ENCODE measurements around the gene C1QL4.
"Not testable (repeated sequence)": the region's sequence is repeated elsewhere in the genome, so short reads cannot be mapped to it uniquely, and the experiment has no call there.

The C1QL4 gene

DNA sequence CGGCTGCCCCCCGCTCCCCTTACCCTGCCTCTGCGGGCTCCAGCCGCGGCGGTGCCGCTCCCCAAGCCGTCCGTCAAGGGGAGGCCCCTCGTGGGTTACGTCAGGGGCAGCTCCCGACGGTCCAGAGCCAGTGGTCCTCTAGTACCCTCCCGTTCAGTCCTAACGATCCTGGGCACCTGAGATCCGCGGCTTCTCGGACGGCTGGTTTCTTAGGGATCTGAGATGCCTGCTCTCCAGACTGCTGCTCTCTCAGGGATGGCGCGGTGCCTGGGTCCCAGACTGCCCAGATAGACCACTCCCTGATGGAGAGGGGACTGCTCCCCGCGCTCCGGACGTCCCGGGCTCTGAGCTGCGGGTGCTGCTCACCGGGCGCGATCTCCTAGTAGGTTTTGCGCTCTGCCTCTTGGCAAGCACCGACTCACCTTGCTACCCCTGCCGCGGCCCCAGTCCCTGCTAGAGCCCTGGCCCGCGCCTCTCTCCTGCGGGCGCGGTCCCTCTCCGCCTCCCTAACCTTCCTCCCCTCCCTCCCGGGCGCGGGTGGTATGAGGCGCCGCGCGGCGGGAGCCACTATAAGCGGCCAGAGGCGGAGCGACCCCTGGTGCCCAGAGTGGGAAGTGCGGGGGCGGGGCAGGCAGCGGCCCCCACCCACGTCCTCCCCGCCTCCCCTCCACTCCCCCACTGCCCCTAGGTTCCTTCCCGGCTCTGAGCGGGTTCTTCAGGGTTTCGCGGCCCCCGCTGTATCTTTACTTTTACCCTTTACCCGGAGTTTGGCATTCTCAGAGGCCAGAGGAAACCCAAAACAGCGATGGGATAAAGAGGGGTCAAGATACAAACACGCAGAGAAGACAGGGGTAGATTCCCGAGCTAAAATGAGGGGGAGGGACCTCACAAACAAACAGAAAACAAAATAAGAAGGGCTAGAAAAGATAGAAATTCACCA is at the start of gene C1QL4:
Gene C1QL4, minus strand, starts transcription at position 544 of the 940 bp plus-strand sequence. CDS start 711 bp downstream, outside the sequence.
- peaks cover 3% of the 10 kb centered on the region for H3K36me3 Mint-ChIP-seq (ENCODE audit: low read depth)

GRCh38 chr12:49380184-49380583 is 43.2 kb upstream of the C1QL4 start:
- not testable (repeated sequence) for H3K36me3 Mint-ChIP-seq (ENCODE audit: low read depth); H3K9me3 Mint-ChIP-seq

More for the DNA sequence above, at the start of gene C1QL4:
- DNase-seq (ENCODE audit: low spot score) = peak; percentile 81
- Mint-ChIP-seq H3K27ac (no peak within 1 kb of the TSS), H3K4me3 (peak within 1 kb of the TSS; percentile 67), H3K27me3 (ENCODE audit: low read depth) (peaks cover 87% of the 10 kb centered on the region), H3K9me3 (no peaks in the 10 kb centered on the region), H3K4me1 (ENCODE audit: low read depth) (peaks cover 15% of the 10 kb centered on the region)

GRCh38 chr12:49377386-49377785 is 40.4 kb upstream of the C1QL4 start:
- no peak overlapping the region for H3K4me3 Mint-ChIP-seq

More at GRCh38 chr12:49380184-49380583, 43.2 kb upstream of the C1QL4 start:
- not testable (repeated sequence) for H3K27ac Mint-ChIP-seq; H3K27me3 Mint-ChIP-seq (ENCODE audit: low read depth); DNase-seq (ENCODE audit: low spot score); H3K4me1 Mint-ChIP-seq (ENCODE audit: low read depth); H3K4me3 Mint-ChIP-seq

GRCh38 chr12:49375406-49375805 is 38.4 kb upstream of the C1QL4 start:
- peaks cover 19% of the 10 kb centered on the region for H3K4me1 Mint-ChIP-seq (ENCODE audit: low read depth)
- DNase-seq (ENCODE audit: low spot score) = no peak
- H3K36me3 Mint-ChIP-seq (ENCODE audit: low read depth) = peaks cover 5% of the 10 kb centered on the region
- H3K4me3 Mint-ChIP-seq = no peak overlapping the region
- peak overlapping the region; percentile 2 for H3K27ac Mint-ChIP-seq
- no peaks in the 10 kb centered on the region for H3K27me3 Mint-ChIP-seq (ENCODE audit: low read depth)
- no peaks in the 10 kb centered on the region for H3K9me3 Mint-ChIP-seq

More at GRCh38 chr12:49377386-49377785, 40.4 kb upstream of the C1QL4 start:
- Mint-ChIP-seq H3K27me3 (ENCODE audit: low read depth) (no peaks in the 10 kb centered on the region), H3K9me3 (no peaks in the 10 kb centered on the region), H3K36me3 (ENCODE audit: low read depth) (peaks cover 2% of the 10 kb centered on the region), H3K27ac (no peak overlapping the region), H3K4me1 (ENCODE audit: low read depth) (peaks cover 10% of the 10 kb centered on the region)
- no peak for DNase-seq (ENCODE audit: low spot score)

- DNase-seq (ENCODE audit: low spot score) = no peak
- Mint-ChIP-seq H3K4me3 (no peak overlapping the region), H3K27ac (no peak overlapping the region)
These were observed 33.6 kb upstream of the C1QL4 start for GRCh38 chr12:49370539-49370938.

DNA sequence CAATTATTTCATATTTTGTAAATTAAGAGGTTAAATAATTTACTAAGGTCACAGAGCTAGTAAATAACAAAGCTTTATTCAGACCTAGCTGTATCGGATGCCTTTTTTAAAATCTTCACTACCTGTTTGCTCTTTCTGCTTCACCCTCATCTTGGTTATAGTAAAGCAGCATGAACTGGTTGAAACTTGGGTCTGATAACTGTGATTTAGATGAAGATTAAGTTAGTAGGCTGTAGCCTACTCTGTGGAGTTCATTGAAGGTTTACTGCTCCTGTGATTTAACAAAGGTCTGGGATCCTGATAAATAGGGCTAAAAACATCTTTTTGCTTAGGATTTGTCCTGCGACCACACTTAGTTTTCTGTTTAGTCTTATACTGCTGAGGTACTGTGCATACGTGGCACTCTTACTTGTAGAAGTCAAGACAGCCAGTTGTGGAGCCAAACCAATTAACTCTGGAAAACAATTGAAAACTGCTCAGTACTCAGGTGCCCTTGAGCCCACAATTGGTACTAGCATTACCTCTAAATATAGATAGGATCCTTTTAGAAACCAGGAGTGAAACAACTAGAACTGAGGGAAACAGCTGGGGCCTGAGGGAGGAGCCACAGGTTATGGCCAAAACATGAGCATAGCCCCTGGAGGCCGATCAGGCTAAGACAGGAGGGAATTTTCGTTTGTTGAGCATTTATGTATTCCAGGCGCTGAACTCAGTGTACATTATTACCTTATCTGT is 32.6 kb upstream of the C1QL4 start:
- no peaks in the 10 kb centered on the region for H3K27me3 Mint-ChIP-seq (ENCODE audit: low read depth)
- DNase-seq (ENCODE audit: low spot score) = peak; percentile 33
- H3K36me3 Mint-ChIP-seq (ENCODE audit: low read depth) = peaks cover 5% of the 10 kb centered on the region
- H3K27ac Mint-ChIP-seq = no peak overlapping the region
- H3K9me3 Mint-ChIP-seq = no peaks in the 10 kb centered on the region
- no peak overlapping the region for H3K4me3 Mint-ChIP-seq
- H3K4me1 Mint-ChIP-seq (ENCODE audit: low read depth) = peaks cover 41% of the 10 kb centered on the region

More at GRCh38 chr12:49370539-49370938, 33.6 kb upstream of the C1QL4 start:
- Mint-ChIP-seq H3K4me1 (ENCODE audit: low read depth) (peaks cover 45% of the 10 kb centered on the region), H3K9me3 (no peaks in the 10 kb centered on the region), H3K27me3 (ENCODE audit: low read depth) (no peaks in the 10 kb centered on the region), H3K36me3 (ENCODE audit: low read depth) (peaks cover 5% of the 10 kb centered on the region)

GRCh38 chr12:49368240-49368600 is 31.2 kb upstream of the C1QL4 start:
- DNase-seq (ENCODE audit: low spot score) = no peak
- no peaks in the 10 kb centered on the region for H3K9me3 Mint-ChIP-seq
- peaks cover 5% of the 10 kb centered on the region for H3K36me3 Mint-ChIP-seq (ENCODE audit: low read depth)
- peak overlapping the region; percentile 94 for H3K27ac Mint-ChIP-seq
- H3K27me3 Mint-ChIP-seq (ENCODE audit: low read depth) = no peaks in the 10 kb centered on the region
- H3K4me3 Mint-ChIP-seq = peak overlapping the region; percentile 88
- peaks cover 41% of the 10 kb centered on the region for H3K4me1 Mint-ChIP-seq (ENCODE audit: low read depth)

DNA sequence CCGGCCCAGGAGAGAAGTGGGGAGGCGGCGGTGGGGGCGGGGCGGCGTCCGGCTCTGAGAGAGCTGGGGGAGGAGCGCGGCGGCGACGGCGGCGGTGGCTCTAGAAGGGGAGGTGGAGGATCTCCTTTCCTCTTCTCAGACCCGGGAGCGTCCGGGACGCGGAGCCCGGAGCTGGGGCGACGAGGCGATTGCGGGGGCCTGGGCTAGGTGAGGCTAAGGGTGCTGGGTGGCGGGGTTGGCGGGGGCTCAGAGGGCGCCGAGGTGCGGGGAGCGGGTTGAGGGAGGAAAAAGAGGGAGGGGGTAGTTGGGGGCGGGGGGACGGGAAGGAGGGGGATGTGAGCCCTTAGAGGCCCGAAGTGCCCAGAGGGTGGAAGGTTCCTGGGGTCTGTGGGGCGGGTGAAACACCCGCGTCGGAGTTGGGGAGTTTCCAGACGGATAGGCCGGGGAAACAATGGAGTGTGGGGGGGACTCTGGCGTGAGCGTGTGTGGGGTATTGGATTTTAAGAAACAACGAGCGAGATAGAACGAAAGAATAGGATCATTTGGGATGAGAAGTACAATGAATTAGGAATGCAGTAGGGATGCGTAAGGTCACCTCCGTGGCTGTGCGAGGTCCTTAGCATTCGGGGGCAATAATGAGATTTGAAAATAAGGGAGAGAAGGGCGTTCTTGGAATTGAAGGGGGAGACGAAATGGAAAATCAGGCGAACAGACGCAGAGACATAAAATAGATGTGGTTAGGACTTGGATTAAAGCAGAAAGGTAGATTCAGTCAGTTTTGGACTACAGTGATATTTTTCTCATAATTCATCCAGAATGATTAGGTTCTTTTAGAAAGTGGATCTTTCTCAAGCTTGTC is 30.6 kb upstream of the C1QL4 start, which contains the start of gene SPATS2:
Gene SPATS2, plus strand, starts transcription at position 82 of the 859 bp plus-strand sequence. CDS start 93,551 bp downstream, outside the sequence.
- H3K4me3 Mint-ChIP-seq = peak within 1 kb of the TSS; percentile 88
- peaks cover 39% of the 10 kb centered on the region for H3K4me1 Mint-ChIP-seq (ENCODE audit: low read depth)
- H3K9me3 Mint-ChIP-seq = no peaks in the 10 kb centered on the region
- no peaks in the 10 kb centered on the region for H3K27me3 Mint-ChIP-seq (ENCODE audit: low read depth)
- H3K36me3 Mint-ChIP-seq (ENCODE audit: low read depth) = peaks cover 3% of the 10 kb centered on the region
- no peak for DNase-seq (ENCODE audit: low spot score)
- peak within 1 kb of the TSS; percentile 94 for H3K27ac Mint-ChIP-seq

GRCh38 chr12:49366652-49367380 is 29.8 kb upstream of the C1QL4 start:
- Mint-ChIP-seq H3K9me3 (no peaks in the 10 kb centered on the region), H3K36me3 (ENCODE audit: low read depth) (peaks cover 3% of the 10 kb centered on the region), H3K4me1 (ENCODE audit: low read depth) (peaks cover 39% of the 10 kb centered on the region), H3K27me3 (ENCODE audit: low read depth) (no peaks in the 10 kb centered on the region), H3K27ac (peak overlapping the region; percentile 94), H3K4me3 (peak overlapping the region; percentile 88)
- DNase-seq (ENCODE audit: low spot score) = peak; percentile 96

GRCh38 chr12:49366096-49366651 is 29.2 kb upstream of the C1QL4 start:
- H3K27me3 Mint-ChIP-seq (ENCODE audit: low read depth) = peaks cover 3% of the 10 kb centered on the region
- H3K27ac Mint-ChIP-seq = peak overlapping the region; percentile 94
- H3K36me3 Mint-ChIP-seq (ENCODE audit: low read depth) = no peaks in the 10 kb centered on the region
- no peak for DNase-seq (ENCODE audit: low spot score)
- no peaks in the 10 kb centered on the region for H3K9me3 Mint-ChIP-seq
- H3K4me1 Mint-ChIP-seq (ENCODE audit: low read depth) = peaks cover 34% of the 10 kb centered on the region
- H3K4me3 Mint-ChIP-seq = peak overlapping the region; percentile 88

DNA sequence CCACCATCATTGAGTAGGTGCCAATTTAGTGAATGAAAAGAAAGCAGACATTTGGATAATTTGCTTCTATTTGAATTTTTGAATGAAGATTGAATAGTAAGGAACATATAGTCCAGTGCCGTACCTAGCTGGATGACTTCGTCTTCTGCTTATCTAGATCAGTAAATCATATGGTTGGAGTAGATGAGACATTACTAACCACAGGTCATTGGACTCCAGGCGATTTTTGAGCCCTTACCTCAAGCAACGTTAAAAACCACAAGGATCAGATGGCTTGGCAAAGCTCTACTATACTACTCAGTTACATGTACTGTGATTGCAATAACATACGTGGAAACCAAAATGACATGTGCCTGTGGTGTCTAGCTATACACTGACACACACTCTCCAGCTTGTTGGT is 28.6 kb upstream of the C1QL4 start:
- Mint-ChIP-seq H3K4me3 (peak overlapping the region; percentile 52), H3K4me1 (ENCODE audit: low read depth) (peaks cover 31% of the 10 kb centered on the region), H3K9me3 (no peaks in the 10 kb centered on the region), H3K27me3 (ENCODE audit: low read depth) (peaks cover 6% of the 10 kb centered on the region), H3K36me3 (ENCODE audit: low read depth) (no peaks in the 10 kb centered on the region), H3K27ac (no peak overlapping the region)
- DNase-seq (ENCODE audit: low spot score) = no peak

DNA sequence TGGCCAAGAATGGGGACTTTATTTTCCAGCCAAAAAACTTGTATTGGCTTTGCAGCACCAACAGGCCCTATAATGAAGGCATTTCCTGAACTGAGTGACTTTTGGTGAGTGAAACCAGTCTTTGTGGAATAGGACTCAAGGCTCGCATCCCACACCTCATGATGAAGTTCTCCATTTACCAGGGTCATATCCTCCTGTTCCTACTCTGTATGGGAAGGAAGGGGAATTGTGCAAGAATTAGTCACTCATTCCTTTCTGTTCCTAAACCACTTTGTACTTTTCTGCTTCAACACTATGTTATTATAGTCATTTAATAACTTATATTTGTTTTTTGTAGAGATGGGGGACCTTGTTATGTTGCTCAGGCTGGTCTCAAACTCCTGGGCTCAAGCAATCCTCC is 28.0 kb upstream of the C1QL4 start:
- no peaks in the 10 kb centered on the region for H3K9me3 Mint-ChIP-seq
- no peak overlapping the region for H3K27ac Mint-ChIP-seq
- DNase-seq (ENCODE audit: low spot score) = no peak
- H3K4me1 Mint-ChIP-seq (ENCODE audit: low read depth) = peaks cover 26% of the 10 kb centered on the region
- peaks cover 6% of the 10 kb centered on the region for H3K27me3 Mint-ChIP-seq (ENCODE audit: low read depth)
- no peaks in the 10 kb centered on the region for H3K36me3 Mint-ChIP-seq (ENCODE audit: low read depth)
- H3K4me3 Mint-ChIP-seq = no peak overlapping the region

All from T-helper 2 cell treated with Interferon-gamma antibody and Interleukin-4, amounts not matched to agents 5 μg/mL and 100 μg/mL, for 36 hours (primary cell).